HG03439 (cell line): ENCODE results near the gene PHAF1.
A peak's percentile ranks its signal among the peaks of the same experiment; 100 is the strongest.

Source experiments
- ATAC-seq: cut with Tn5 transposase; IDR thresholded peaks from one replicate; pipeline ENCODE4 v1.9.1; 2021; ENCODE audit warnings: mild to moderate bottlenecking, moderate library complexity; ENCODE audit not compliant: unreplicated experiment

Gene PHAF1

DNA sequence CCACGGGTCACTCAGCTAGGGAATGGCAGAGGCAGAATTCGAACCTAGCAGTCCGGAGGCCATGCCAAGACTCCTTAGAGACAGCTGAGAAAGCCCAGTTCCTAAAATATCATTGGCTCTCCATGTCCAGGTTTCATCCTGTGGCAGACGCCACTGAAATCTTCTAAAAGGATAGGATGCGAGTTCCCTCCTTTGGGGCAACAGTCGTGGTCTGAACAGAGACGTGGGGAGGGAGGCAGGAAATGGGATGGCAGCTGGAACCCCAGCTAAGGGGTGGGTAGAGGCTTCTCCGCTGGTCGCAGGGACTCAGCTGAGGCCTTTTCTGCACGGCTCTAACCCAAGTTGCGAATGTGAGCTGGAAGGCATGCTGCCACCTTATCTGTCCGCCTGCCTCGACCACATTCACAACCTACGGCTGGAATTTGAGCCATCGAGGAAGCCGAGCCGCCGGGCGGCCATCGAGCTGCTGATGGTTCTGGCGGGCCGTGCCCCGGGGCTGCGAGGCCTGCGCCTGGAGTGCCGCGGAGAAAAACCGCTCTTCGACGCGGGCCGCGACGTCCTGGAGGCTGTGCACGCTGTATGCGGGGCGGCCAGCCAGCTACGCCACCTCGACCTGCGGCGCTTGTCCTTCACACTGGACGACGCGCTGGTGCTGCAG is 52.9 kb downstream of the PHAF1 start:
- no peak for ATAC-seq

DNA sequence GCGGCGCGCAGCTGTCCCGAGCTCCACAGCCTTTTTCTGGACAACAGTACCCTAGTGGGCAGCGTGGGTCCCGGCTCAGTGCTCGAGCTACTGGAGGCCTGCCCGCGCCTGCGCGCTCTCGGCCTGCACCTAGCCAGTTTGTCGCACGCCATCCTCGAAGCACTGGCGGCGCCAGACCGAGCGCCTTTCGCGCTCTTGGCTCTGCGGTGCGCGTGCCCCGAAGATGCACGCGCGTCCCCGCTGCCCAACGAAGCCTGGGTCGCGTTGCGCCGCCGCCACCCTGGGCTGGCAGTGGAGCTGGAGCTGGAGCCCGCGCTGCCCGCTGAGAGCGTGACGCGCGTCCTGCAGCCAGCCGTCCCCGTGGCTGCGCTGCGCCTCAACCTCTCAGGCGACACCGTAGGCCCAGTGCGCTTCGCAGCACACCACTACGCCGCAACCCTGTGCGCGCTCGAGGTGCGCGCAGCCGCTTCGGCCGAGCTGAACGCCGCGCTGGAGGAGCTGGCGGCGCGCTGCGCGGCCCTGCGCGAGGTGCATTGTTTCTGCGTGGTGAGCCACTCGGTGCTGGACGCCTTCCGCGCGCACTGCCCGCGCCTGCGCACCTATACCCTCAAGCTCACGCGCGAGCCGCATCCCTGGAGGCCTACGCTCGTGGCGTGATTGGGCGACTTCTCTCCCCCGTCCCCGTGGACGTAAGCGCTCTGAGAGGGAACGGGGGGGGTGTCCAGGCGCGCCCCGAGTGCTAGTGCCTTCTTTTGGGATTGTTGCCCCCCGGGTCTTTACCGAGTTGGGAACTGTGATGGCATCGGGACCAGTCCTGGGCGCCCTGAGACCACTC is 53.6 kb downstream of the PHAF1 start:
- ATAC-seq = no peak

DNA sequence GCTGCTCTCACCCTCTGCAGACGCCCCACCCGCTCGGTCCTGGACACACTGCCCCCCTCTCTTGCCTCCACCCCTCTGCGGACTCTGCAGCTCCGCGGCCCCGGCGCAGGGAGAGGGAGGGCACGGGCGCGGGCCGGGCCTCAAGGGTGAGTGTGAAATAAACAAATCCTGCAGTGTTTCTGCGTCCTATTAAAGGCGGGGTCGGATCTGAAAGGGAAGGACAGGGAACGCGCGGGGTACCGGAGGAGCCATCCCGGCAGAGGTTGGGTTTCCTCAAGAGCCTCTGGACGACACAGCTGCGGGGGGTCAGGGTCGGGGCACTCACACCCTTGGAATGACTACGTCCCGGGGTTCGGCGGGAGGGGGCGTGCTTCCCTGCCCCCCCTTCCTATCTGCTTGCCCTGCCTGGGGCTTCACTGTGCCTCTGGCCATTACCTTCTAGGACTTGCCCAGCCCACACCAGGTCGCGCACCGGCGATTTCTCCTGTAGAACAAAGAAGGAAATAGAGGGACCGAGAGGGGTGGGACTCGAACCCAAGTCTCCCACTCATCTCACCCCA is 54.3 kb downstream of the PHAF1 start:
- ATAC-seq = no peak

DNA sequence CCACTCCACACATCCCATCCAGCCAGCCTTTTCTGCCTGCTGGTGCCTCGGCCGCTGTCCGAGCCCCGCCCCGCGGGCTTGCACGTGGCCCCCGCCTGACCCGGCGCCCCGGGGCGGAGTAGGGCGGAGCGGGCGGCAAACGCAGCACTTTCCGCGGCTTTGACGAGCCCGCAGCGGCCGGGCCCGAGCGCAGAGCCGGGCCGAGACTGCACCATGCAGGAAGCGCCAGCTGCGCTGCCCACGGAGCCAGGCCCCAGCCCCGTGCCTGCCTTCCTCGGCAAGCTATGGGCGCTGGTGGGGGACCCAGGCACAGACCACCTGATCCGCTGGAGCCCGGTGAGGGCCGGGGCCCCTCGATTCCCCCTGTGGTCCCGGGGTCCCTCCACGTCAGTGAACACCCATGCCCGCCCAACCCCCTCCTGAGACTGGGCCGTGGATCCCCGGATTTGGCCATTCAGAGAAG is 54.9 kb downstream of the PHAF1 start, which contains the start of gene HSF4:
HSF4 (plus strand) TSS at position 147 of the 463 bp plus-strand sequence; CDS start at position 214, 67 bp downstream.
- ATAC-seq = no peak

DNA sequence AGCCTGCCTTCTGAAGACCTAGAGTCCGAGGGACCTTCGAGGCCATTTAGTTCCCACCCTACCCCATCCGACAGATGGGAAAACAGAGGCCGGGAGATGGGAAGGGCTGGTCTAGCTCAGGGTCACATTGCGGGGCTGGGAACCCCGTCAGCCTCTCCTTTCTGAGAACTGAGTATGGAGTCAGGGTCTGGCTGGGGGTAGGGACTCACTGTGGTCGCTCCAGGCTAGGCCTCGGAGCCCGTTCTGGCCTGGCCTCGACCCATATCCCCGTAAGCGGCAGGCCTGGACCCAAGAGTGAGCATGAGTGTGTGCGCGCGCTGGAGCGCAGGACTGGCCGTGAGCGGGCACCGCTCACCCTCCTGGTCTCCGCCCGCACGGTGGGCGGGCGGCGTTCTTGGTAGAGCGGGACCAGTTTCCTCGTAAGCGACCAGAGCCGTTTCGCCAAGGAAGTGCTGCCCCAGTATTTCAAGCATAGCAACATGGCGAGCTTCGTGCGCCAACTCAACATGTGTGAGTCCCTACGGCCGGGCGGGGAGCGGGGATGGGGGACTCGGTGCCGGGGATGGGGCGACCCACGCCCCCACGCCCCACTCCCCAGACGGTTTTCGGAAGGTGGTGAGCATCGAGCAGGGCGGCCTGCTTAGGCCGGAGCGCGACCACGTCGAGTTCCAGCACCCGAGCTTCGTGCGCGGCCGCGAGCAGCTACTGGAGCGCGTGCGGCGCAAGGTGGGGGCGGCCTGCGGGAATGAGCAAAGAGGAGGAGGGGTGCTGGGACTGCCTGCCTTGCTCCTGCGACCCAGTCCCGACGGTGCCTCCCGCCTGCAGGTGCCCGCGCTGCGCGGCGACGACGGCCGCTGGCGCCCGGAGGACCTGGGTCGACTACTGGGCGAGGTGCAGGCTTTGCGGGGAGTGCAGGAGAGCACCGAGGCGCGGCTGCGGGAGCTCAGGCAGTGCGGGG is 55.7 kb downstream of the PHAF1 start:
- ATAC-seq = no peak

DNA sequence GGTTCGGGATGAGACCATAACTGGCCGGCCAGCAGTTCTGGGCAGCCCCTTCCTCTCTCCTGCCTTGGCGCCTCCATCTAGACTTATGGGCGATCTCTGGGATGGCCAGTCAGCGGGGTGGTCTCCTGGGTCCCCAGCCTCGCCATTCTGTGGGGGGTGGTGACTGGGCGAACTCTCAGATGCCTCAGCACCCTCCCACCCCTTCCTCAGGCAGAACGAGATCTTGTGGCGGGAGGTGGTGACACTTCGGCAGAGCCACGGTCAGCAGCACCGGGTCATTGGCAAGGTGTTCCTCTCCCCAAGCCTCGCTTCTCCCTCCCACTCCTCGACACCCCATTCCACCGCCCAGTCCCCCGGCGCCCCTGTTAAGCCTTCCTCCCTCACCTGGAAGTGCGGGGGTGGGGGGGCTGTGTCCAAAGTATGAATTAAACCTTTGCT is 56.4 kb downstream of the PHAF1 start:
- no peak for ATAC-seq

DNA sequence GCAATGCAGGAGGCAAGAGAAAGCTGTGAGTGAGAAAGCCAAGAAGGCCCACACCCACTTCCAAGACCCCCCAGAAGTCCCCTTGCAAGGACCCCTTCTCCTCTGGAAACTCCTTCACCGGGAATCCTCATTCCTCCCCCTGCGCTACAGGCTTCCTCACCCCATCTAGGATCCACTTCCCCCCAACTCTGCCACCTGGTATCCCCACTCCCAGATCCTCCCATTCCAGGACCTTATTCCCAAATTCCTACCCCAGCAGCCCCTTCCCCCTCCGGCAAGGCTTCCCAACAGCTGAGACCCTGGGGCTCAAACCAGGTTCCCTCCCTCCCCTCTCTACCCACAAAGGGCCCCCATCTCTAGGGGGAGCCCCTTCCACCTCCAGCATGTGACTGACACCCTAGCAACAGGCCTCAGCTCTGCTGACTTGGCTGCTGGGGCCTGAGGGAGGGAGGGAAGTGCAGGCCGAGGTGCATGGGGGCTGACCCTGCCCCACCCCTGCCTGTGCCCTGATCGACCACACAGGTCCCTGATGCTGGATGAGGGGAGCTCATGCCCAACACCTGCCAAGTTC is 56.9 kb downstream of the PHAF1 start:
- no peak for ATAC-seq

DNA sequence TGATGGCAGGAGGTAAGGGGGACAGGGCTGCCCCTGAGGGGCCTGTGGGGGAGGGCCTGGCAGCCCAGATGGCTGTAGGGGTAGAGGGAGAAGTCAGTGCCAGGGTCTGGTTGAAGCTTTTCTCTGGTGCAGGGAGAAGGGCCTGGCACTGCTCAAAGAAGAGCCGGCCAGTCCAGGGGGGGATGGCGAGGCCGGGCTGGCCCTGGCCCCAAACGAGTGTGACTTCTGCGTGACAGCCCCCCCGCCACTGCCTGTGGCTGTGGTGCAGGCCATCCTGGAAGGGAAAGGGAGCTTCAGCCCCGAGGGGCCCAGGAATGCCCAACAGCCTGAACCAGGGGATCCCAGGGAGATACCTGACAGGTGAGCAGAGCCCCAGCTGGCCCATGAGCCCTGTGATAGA is 57.8 kb downstream of the PHAF1 start:
- ATAC-seq = no peak

DNA sequence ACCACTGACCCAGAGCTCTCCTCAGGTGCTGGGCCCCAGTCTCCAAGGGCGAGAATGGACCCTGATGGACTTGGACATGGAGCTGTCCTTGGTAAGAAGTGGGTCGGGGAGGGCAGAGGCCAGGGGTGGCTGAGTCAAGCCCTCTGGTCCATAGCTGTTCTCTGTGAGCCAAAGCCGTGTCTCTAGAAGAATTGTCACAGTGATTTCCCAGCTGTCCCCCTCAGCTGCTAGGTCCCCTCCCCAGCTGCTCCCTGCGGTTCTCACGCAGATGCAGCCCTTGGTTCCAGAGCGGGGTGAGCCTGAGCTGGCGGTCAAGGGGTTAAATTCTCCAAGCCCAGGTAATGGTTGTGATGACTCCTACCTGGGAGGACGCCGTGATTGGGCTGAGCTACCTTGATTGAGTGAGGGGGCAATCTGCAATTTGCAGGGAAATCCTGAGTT is 59.3 kb downstream of the PHAF1 start:
- no peak for ATAC-seq

DNA sequence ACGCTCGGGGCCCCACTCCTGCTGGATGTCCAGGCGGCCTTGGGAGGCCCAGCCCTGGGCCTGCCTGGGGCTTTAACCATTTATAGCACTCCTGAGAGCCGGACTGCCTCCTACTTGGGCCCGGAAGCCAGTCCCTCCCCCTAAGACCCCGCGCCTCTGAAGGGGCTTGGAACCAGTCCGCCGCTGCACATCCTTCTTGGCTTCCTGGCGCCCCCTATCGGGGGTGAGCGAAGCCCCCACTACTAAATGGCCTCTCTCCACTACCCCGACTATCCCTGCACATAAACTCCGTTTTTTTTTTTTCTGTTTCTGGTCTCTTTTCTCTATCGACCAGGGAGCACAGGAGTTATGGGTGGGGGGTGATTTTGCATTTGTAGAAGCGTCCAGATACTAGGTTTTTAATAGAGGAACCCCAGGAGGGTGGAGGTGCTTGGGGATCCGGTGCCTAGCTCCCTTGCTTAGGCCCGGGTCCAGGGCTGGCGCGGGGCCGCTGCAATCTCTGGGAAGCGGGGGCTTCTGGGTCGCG is 60.0 kb downstream of the PHAF1 start:
- ATAC-seq = no peak

DNA sequence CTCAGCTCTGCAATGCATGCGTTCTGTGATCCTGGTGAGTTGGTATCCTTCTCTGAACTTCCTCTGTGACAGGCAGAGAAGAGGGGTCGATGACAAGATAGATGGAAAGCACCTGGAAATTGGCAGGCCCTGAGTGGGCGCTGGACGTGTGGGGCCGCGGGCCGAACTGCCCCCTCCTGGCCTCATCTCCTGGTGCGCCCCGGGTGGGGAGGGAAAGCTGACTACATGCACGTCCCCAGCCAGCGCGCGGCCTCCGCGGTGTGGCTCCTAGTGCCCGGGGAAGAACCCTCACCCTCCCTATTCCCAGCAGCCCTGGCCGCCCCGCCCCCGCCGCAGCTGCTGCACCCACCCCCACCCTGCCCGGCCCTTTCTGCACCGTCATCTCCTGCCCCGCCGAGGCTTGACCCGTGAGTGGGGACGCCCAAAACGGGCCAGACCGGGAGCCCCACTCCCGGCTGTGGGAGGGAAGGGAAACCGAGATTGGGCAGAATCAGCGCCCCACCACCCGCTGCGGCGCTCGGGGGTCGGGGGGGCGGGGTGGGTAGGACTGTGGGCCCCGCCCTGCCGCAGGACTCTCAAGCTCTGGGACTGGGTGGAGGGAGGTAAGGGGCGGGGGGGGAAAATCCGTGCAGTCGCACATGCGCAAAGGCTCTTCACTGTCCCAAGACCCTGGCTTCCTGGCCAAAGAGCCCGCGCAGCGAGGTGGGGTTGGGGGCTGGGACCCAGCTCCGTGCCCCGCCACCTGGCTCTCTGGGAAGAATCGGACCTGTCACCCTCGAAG is 60.6 kb downstream of the PHAF1 start, which contains the start of gene NOL3:
NOL3 (plus strand) TSS at position 371 of the 781 bp plus-strand sequence.
- peak; percentile 45 for ATAC-seq

DNA sequence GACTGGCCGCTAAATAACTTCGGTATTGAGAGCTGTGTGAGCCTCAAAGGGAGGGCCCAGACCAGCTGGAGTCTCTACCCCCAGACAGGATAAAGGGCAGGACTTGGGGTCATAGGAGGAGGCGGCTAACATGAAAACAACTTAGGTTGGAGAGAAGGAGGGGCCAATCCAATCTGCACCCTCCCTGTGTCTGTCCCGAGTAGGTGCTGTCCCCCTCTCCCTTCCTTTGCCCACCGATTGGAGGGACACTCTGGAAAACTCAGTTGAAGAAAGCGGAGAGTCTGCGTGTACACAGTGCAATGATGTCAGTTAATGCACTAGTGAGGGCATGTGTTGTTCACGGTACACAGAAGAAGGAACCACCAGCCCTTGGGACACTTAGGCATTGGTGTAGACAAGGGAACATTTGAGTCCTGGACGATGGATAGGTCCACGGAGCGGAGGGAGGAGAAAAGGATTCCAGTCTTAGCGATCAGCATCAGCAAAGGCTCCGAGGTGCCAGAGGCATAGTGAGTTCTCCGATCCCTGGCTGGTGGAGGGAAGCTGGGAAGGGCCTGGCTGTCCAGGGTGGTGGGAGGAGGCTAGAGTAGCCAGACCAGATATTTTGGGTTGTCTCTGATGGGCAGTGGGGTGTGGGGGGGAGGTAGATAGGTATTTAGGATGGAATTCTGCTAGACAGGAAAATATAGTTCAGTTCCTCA is 61.4 kb downstream of the PHAF1 start:
- no peak for ATAC-seq

DNA sequence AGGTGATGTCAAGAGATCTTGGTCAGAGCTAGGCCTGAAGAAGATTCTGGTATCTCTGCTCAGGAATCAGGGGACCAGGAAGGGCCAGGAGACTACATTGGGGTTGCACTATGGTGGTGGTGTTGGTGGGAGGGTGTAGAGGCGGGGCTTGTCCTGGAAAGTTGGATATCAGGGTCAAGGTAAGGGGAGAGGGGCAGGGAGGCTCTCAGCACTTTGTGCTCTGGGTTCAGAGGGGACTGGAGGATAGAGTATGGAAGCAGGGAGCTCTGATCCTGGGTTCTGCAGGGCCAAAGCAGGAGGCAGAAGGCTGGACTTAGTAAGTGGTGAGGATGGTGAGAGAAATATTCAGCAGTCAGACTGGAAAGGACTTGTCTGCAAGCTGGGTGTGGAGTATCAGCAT is 63.6 kb downstream of the PHAF1 start:
- ATAC-seq = no peak

DNA sequence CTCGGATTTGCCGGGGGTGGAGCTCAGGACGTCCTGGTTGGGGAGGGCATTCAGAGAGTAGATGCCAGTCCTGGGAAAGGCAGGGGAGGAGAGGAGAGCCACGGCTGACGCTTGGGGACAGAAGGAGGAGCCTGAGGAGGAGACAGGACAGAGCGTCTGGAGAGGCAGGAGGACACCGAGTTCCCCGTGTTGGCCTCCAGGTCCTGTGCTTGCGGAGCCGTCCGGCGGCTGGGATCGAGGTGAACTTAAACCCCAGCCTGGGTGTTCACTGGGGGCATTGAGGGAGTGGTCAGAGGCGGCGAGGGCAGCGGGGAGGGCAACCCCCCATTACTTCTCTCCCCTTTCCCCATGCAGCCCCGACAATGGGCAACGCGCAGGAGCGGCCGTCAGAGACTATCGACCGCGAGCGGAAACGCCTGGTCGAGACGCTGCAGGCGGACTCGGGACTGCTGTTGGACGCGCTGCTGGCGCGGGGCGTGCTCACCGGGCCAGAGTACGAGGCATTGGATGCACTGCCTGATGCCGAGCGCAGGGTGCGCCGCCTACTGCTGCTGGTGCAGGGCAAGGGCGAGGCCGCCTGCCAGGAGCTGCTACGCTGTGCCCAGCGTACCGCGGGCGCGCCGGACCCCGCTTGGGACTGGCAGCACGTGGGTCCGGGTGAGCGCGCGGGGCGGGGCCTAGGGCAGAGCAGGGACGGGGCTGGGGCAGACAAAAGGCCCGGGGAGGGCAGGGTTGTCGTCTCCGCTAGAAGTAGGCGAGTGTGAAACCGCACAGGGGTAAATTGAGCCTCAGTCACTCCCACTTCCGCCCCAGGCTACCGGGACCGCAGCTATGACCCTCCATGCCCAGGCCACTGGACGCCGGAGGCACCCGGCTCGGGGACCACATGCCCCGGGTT is 64.3 kb downstream of the PHAF1 start:
- ATAC-seq = peak; percentile 43

DNA sequence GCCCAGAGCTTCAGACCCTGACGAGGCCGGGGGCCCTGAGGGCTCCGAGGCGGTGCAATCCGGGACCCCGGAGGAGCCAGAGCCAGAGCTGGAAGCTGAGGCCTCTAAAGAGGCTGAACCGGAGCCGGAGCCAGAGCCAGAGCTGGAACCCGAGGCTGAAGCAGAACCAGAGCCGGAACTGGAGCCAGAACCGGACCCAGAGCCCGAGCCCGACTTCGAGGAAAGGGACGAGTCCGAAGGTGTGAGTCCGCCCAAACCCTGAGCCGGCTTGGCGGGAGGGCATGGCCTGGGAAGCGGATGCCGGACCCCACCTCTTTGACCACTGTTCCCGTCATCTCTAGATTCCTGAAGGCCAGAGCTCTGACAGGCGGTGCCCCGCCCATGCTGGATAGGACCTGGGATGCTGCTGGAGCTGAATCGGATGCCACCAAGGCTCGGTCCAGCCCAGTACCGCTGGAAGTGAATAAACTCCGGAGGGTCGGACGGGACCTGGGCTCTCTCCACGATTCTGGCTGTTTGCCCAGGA is 65.0 kb downstream of the PHAF1 start:
- ATAC-seq = no peak

DNA sequence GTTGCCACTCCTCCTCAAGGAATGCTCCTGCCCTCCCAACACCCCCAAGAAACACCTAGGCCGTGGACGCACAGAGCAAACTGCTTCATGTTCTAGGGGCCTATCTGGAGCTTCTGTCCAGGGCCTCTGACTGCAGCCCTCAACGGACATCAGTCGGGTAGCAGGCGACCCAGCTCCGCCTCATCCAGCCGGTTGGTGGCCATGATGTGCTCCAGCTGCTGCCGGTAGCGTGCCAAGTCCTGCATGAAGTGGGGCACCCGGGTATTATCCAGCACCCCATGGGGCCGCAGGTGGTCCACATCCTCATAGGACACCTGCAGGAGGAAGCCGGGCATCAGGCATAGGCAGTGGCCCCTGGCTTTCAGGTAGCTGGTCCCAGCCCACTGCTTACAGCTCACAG is 66.9 kb downstream of the PHAF1 start:
- ATAC-seq = no peak
